ENCODE measurements around the gene HCRTR1.

The HCRTR1 gene

DNA sequence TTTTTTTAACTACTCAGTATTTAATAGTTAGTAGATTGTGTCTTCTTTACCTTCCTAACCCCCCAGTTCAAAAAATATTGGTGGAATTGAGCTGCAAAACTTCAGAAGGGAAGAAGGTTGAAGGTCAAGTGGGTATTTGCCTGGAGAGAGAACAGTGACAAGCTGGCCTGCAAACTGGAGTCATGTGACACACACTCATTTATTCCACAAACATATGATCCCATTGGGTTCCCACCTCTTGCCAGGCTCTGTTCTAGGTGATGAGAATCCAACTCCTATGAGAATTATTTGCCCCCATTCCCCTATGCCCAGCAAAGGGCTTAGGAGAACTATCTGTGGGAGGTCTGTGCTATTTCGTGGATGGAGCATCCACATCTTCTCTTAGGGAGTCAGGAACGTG is 30.7 kb downstream of the HCRTR1 start:
- in situ Hi-C loops (cut with MboI; ENCODE audit: low sequenced_read_pairs), result no loop called here

GRCh38 chr1:31648641-31649357 is 31.3 kb downstream of the HCRTR1 start:
- in situ Hi-C loops (cut with MboI; ENCODE audit: low sequenced_read_pairs), result no loop called here

DNA sequence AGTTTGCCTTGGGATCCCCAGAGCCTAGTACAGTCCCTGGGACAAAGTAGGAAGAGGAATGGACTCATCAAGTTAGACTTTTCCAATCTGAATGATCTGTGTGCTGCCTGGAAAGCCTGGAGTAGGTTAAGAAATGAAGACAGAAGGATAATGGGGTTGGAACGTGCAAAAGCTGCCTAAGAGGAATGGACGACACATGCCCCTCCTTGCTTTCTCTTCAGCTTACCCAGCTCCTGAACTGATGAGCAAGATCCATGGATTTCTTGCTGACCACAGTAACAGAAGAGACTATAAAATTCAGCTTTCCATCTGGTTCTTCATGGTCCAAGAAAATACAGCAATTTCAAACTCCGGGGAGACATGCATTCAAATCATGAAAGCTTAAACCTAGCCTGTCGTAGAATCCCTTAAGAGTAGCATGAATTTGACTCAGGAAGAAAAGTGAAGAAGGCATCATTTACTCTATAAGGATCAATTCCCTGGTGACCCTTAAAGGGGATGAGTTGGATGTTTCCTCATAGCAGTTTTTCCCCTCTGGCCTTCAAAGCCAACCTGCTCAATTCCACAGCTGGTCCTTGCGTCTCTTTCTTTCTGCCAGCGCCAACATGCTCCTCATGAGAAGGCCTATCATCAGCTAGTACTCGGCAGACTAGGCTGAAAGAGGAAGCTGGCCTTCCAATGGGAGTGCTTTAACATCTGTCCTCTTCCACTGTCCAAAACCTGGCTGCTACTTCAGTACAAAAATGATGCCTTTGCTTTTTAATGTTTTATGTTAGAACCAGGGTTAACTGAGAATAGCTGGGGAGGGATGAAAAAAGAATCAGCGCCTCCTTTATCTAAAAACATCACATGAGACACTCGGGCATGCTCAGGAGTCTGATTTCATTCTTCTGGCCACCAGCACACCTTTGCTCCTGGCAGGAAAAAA is 32.9 kb downstream of the HCRTR1 start:
- in situ Hi-C loops (cut with MboI; ENCODE audit: low sequenced_read_pairs), result loop anchor here (25.0 kb wide), 1 partner anchor 312 kb away; no protein-coding TSS in a partner anchor

GRCh38 chr1:31651089-31651420 is 33.6 kb downstream of the HCRTR1 start:
- in situ Hi-C loops (cut with MboI; ENCODE audit: low sequenced_read_pairs), result loop anchor here (25.0 kb wide), 1 partner anchor 311 kb away; no protein-coding TSS in a partner anchor

GRCh38 chr1:31651766-31652165 is 34.3 kb downstream of the HCRTR1 start:
- in situ Hi-C loops (cut with MboI; ENCODE audit: low sequenced_read_pairs), result loop anchor here (25.0 kb wide), 1 partner anchor 311 kb away; no protein-coding TSS in a partner anchor

DNA sequence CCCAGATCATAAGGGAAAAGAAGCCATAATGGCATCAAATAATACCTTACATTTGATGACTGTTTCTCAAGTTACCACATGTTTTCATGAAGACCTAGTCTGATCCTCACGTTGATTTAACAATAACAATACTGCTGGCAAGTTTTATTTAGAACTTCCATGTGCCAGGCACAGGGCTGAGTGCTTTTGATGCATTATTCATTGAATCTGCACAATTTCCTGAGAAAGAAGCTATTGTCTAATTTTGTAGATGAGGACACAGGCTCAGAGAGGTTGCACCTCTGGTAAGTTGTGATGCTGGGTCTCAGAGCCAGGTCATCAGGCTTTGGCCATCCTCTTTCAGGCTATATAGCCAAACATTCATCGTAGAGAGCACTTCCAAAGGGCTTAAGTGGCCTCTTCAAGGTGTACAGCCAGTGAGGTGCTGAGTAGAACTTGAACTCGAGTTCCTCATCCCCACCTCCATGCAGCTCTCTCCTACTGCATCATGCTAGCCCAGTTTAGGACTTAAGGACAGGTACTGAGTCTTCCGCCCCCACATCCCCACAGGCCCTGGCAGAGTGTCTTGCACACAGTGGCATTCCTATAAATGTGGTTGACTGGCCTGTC is 35.5 kb downstream of the HCRTR1 start:
- in situ Hi-C loops (cut with MboI; ENCODE audit: low sequenced_read_pairs), result loop anchor here (25.0 kb wide), 1 partner anchor 309 kb away; no protein-coding TSS in a partner anchor

DNA sequence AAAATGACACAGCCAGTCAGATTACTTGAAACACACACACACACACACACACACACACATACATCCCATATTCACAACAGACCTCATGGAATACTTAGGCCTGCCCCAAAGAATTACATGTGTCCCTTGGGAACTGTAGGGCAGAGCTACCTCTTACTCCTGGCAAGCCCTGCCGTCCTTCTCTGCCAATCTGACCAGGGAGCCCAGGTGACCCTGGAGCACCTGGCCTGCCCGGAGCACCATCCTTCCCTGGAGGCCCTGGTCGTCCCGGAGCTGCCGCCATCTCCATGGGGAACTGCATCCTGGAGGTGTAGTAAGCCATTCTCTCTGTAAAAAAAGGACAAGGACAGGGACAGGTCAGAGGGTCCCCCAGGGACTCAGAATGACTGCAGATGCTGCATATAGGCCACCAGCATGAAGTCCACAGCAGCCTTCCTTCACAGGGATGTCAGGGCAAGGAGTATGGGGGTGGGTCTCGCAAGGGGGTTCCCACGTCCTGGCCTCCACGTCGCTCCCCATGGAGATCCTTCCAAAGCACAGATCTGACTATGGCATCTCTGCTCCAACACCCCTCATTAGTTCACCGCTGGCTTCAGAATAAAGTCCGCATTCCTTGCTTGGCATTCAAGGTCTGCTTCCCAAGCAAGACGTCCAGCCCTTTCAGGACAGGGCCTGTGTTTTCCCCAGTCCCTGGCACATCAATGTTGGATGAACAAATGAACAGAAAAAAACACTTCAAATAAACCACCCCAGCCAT is 36.4 kb downstream of the HCRTR1 start:
- in situ Hi-C loops (cut with MboI; ENCODE audit: low sequenced_read_pairs), result loop anchor here (25.0 kb wide), 1 partner anchor 308 kb away; no protein-coding TSS in a partner anchor

DNA sequence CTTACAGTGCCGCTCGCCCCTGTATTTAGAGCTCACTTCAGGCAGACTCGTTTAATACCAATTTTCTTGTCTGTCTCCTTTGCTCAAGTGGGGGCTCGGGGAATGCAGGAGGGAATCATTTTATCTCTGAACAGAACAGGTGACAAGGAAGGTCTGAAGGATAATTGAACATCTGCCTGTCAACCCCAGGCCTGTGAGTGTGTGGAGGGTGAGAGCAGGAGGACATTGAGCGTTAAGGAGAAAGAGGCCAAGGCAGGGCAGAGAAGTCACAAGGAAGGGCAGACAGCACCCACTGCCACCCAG is 36.9 kb downstream of the HCRTR1 start:
- in situ Hi-C loops (cut with MboI; ENCODE audit: low sequenced_read_pairs), result loop anchor here (25.0 kb wide), 1 partner anchor 308 kb away; no protein-coding TSS in a partner anchor

DNA sequence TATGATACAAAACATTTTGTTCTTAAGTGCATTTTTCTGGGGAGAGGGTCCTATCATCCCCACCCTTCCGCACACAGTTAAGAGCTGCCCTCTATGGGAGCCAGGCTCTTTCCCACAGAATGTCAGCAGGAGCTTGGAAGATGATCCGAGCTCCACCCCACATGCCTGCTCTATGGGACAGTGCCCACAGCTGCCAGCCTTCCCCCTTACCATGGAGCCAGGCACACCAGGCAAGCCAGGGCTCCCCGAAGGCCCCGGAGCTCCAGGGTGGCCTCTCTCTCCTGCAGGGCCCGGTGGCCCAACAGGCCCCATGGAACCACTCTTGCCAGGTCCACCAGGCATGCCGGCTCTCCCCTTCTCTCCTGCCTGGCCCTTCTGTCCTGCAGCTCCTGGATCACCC is 37.6 kb downstream of the HCRTR1 start:
- in situ Hi-C loops (cut with MboI; ENCODE audit: low sequenced_read_pairs), result loop anchor here (25.0 kb wide), 1 partner anchor 307 kb away; no protein-coding TSS in a partner anchor

GRCh38 chr1:31655756-31656155 is 38.3 kb downstream of the HCRTR1 start:
- in situ Hi-C loops (cut with MboI; ENCODE audit: low sequenced_read_pairs), result loop anchor here (25.0 kb wide), 1 partner anchor 307 kb away; no protein-coding TSS in a partner anchor

- in situ Hi-C loops (cut with MboI; ENCODE audit: low sequenced_read_pairs), result loop anchor here (25.0 kb wide), 1 partner anchor 305 kb away; no protein-coding TSS in a partner anchor
These were observed 39.7 kb downstream of the HCRTR1 start for GRCh38 chr1:31657020-31657804.

DNA sequence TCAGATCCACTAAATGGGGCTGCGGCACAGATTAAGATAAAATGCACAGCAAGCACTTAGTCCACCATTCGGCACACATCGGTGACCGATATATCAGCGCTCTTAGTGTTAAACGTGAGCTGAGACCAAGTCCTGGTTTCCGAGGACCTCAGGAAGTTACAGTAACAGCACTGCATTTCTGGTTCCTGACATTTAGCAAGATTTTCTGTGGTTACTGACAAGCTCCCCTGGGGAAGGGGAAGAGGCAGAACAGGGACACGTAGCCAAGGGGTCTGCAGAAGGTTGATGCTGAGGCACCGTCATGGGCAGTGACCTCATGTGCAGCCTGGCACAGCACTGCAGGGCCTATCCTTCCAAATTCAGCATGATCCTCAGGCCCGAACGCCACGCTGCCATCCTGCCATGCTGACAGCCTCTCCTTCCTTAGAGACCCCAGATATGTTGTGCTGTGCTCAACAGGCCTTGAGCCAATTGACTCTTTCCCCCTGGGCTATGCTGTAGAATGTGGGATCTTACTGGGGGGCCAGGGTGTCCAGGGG is 40.6 kb downstream of the HCRTR1 start:
- in situ Hi-C loops (cut with MboI; ENCODE audit: low sequenced_read_pairs), result loop anchor here (25.0 kb wide), 1 partner anchor 304 kb away; no protein-coding TSS in a partner anchor

DNA sequence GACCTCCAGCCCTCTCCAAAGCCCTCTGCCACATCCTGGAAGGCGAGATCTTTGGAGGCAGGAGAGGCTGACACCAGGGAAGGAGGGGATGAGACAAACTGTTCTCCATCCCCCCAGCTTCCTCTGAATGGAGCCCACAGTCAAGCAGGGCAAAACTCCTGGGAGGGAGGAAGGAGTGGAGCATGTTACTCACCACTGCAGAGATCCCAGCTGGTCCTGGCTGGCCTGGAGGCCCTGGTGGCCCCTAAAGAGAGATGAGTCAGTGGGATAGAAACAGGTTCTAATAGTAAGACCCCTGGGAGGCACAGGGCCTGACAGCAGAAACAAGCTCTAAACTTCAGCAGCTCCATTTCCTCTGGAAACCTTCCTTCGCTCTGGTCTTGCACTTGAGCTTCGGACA is 41.2 kb downstream of the HCRTR1 start:
- in situ Hi-C loops (cut with MboI; ENCODE audit: low sequenced_read_pairs), result loop anchor here (25.0 kb wide), 1 partner anchor 304 kb away; no protein-coding TSS in a partner anchor

- in situ Hi-C loops (cut with MboI; ENCODE audit: low sequenced_read_pairs), result loop anchor here (25.0 kb wide), 1 partner anchor 302 kb away; no protein-coding TSS in a partner anchor
These were observed 42.4 kb downstream of the HCRTR1 start for GRCh38 chr1:31659889-31660288.

GRCh38 chr1:31660871-31661455 is 43.5 kb downstream of the HCRTR1 start:
- in situ Hi-C loops (cut with MboI; ENCODE audit: low sequenced_read_pairs), result loop anchor here (25.0 kb wide), 1 partner anchor 301 kb away; no protein-coding TSS in a partner anchor

DNA sequence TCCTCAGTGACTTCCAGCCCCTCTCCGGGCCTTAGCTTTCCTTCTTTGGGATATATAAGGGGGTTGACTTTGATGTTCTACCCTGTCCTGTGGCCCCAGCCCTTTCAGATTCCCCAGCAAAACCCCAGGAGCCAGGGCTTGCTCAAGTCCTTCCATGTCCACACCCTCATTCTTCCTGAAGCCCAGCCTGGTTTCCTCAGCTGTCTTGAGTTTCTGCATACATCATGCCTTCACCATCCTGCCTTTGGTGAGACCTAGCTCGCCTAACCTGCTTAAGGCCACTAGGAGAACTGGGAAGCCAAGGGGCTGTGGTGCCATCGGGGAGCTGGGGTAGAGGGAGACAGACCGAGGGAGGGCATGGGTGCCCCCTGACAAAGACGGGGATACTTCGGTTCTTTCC is 44.4 kb downstream of the HCRTR1 start:
- in situ Hi-C loops (cut with MboI; ENCODE audit: low sequenced_read_pairs), result loop anchor here (25.0 kb wide), 1 partner anchor 300 kb away; no protein-coding TSS in a partner anchor

- in situ Hi-C loops (cut with MboI; ENCODE audit: low sequenced_read_pairs), result loop anchor here (25.0 kb wide), 1 partner anchor 300 kb away; no protein-coding TSS in a partner anchor
These were observed 45.0 kb downstream of the HCRTR1 start for GRCh38 chr1:31662463-31662862.

DNA sequence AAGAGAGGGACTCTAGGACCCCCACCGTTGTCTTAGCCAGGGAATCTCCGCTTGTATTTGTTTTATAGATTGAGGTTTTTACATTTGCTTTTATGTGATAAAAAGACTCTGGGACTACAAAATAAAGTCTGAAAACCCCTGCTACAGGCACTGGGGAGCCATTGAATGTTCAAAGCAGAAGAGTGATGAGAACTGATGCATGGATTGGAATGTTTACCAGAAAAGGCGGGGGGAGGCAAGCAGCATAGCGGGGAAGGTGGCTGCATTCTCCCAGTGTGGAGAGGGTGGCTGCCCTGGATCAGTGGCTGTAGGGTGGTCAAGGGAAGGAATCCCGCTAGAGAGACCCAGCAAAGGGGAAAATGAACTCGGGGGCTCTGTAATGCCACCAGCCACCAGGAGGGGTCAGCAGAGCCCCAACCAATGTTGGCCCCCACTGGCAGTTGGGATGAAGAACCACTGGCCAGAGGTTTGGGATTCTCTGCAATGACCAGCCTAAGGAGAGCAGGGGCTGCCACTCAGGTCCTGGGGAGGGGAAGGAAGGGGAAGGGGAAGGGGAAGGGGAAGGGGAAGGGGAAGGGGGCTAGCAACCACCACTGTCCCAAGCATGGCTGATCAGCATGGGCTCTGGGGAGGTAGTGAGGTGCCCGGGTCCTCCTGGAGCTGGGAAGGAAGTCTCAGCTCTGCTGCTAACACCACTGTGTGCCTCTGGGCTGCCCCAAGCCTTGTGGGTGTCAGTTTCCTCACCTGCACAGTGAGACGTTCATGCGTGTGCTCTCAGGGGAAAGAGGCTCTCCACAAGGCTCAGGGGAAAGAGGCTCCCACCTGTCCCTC is 46.3 kb downstream of the HCRTR1 start:
- in situ Hi-C loops (cut with MboI; ENCODE audit: low sequenced_read_pairs), result loop anchor here (25.0 kb wide), 1 partner anchor 298 kb away; no protein-coding TSS in a partner anchor
